ENCODE data around the gene ZNF143. TPM values are rescaled to one million over a fixed set of nuclear protein-coding genes. Genes with fewer than 3 reads are reported as not detected.

ZNF143 gene
- total and polyA plus RNA-seq, 2 of the 13 experiments (the other 11 are each of a cell fraction or from before 2014, with no cell fraction given) = 22.4 to 35.6 TPM

DNA sequence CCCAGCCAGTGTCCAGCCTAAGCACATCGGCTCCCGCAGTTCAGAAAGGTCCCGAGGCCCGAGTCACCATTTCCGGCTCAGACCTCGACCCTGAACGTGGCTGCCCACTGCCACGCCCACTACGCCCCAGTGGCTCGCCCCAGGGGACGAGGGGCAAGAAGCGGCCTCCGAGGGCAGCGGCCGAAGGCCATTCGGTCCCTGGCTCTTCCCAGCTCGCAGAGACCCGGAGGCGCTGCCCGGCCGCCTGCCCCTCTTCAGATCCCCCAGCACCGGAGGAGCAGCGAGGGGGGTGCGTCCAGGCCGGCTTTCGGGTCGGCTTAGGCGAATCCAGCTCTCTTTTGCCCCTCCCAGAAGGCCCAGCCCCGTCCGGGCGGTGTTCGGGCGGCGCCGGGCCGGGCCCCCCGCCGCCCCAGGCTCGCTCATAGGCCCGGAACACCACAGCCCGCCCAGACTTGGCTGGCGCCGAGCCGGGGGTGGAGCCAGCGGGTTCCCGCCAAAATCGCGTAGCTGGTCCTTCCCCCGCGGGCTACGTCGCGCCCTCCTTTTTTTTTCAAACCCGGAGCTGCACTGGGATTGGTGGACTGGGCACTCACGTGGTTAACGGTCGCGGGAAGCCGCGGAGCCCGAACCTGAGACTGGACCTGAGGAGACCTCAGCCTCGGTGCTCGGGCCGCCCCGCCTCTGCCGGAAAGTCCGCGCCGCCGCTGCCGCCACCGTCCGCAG is 112.4 kb downstream of the ZNF143 start, which contains the start of gene WEE1 (continued):
- TF ChIP-seq, protein P1, sequence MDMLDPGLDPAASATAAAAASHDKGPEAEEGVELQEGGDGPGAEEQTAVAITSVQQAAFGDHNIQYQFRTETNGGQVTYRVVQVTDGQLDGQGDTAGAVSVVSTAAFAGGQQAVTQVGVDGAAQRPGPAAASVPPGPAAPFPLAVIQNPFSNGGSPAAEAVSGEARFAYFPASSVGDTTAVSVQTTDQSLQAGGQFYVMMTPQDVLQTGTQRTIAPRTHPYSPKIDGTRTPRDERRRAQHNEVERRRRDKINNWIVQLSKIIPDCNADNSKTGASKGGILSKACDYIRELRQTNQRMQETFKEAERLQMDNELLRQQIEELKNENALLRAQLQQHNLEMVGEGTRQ (IDR thresholded peaks at IDR 0.05; ENCODE audit: low read depth, low read length) = peak; percentile 73
- TF ChIP-seq, protein P1 (CRISPR knock-in tag; IDR thresholded peaks at IDR 0.05; ENCODE audit: borderline replicate concordance) = peak; percentile 83
- TF ChIP-seq ZNF296 (CRISPR knock-in tag; conservative IDR thresholded peaks at IDR 0.05) = peak; percentile 81; the same call in 1 of the 2 replicates
- TF ChIP-seq SP5 (CRISPR knock-in tag; IDR thresholded peaks at IDR 0.05; ENCODE audit: borderline replicate concordance, low read depth) = peak; percentile 89
- peak; percentile 88 for TF ChIP-seq ZSCAN21 (CRISPR knock-in tag; IDR thresholded peaks at IDR 0.05; ENCODE audit: borderline replicate concordance)
- TF ChIP-seq ZKSCAN5 (CRISPR knock-in tag; IDR thresholded peaks at IDR 0.05) = no peak
- peak; percentile 64; the same call in 1 of the 2 replicates for TF ChIP-seq ZNF761 (CRISPR knock-in tag; conservative IDR thresholded peaks at IDR 0.05)
- no peak for TF ChIP-seq FOXP1 (IDR thresholded peaks at IDR 0.05)
- 0 out of 2 replicates have a peak, but pooled peaks have one; percentile 23 for TF ChIP-seq FOXP1 (CRISPR knock-in tag; IDR thresholded peaks at IDR 0.05)
- peak; percentile 59; the same call in 1 of the 2 replicates for TF ChIP-seq MAF1 (CRISPR knock-in tag; IDR thresholded peaks at IDR 0.05; ENCODE audit: borderline replicate concordance)
- no peak; the same call in 1 of the 2 replicates for TF ChIP-seq AHDC1 (CRISPR knock-in tag; IDR thresholded peaks at IDR 0.05; ENCODE audit: borderline replicate concordance)
- peak; percentile 65; the same call in 1 of the 2 replicates for TF ChIP-seq ERF (CRISPR knock-in tag; IDR thresholded peaks at IDR 0.05)
- peak; percentile 2; the same call in 1 of the 2 replicates for TF ChIP-seq ZNF12 (CRISPR knock-in tag; IDR thresholded peaks at IDR 0.05)
- peak; percentile 86 for TF ChIP-seq ELF3 (CRISPR knock-in tag; IDR thresholded peaks at IDR 0.05)
- TF ChIP-seq ZNF230 (CRISPR knock-in tag; IDR thresholded peaks at IDR 0.05) = peak; percentile 66; the same call in 1 of the 2 replicates
- peak; percentile 74; the same call in 1 of the 2 replicates for TF ChIP-seq ZNF782 (CRISPR knock-in tag; IDR thresholded peaks at IDR 0.05; ENCODE audit: borderline replicate concordance)
- TF ChIP-seq, protein P2, sequence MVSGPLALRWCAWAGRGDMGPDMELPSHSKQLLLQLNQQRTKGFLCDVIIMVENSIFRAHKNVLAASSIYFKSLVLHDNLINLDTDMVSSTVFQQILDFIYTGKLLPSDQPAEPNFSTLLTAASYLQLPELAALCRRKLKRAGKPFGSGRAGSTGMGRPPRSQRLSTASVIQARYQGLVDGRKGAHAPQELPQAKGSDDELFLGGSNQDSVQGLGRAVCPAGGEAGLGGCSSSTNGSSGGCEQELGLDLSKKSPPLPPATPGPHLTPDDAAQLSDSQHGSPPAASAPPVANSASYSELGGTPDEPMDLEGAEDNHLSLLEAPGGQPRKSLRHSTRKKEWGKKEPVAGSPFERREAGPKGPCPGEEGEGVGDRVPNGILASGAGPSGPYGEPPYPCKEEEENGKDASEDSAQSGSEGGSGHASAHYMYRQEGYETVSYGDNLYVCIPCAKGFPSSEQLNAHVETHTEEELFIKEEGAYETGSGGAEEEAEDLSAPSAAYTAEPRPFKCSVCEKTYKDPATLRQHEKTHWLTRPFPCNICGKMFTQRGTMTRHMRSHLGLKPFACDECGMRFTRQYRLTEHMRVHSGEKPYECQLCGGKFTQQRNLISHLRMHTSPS (CRISPR knock-in tag; IDR thresholded peaks at IDR 0.05; ENCODE audit: low read depth) = peak; percentile 31
- TF ChIP-seq, protein P3, sequence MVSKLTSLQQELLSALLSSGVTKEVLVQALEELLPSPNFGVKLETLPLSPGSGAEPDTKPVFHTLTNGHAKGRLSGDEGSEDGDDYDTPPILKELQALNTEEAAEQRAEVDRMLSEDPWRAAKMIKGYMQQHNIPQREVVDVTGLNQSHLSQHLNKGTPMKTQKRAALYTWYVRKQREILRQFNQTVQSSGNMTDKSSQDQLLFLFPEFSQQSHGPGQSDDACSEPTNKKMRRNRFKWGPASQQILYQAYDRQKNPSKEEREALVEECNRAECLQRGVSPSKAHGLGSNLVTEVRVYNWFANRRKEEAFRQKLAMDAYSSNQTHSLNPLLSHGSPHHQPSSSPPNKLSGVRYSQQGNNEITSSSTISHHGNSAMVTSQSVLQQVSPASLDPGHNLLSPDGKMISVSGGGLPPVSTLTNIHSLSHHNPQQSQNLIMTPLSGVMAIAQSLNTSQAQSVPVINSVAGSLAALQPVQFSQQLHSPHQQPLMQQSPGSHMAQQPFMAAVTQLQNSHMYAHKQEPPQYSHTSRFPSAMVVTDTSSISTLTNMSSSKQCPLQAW (CRISPR knock-in tag; IDR thresholded peaks at IDR 0.05) = peak; percentile 79
- TF ChIP-seq ATRX (CRISPR knock-in tag; IDR thresholded peaks at IDR 0.05; ENCODE audit: borderline replicate concordance) = no peak
